Natural killer cell (primary cell): ENCODE results near the gene REG1B. TPM values are rescaled to one million over a fixed set of nuclear protein-coding genes. Genes with fewer than 3 reads are reported as not detected.
"Not testable (repeated sequence)": the region's sequence is repeated elsewhere in the genome, so short reads cannot be mapped to it uniquely, and the experiment has no call there.

Experiments
- ATAC-seq, 3 donors: fragments of 150-1000 bp in 2 of 3; fragments of 200-7000 bp in 1 of 3; cut with Tn5 transposase; 1 replicate in 1 of 3; 2 replicates in 2 of 3; pipeline ENCODE4 v1.10.0; 2021; ENCODE audit warnings: mild to moderate bottlenecking in 2 of 3, moderate library complexity in 2 of 3
- DNase-seq, 2 donors: peaks; one replicate each; pipeline versions ENCODE4 v3.0.0 to v3.0.0-alpha.2; 2013 to 2021; ENCODE audit warnings: mixed read lengths in 1 of 2
- H3K27ac ChIP-seq: one replicate; pipeline ENCODE4 v1.5.1; 2013; ENCODE audit warnings: mild to moderate bottlenecking, low read length
- H3K27me3 ChIP-seq: one replicate; pipeline ENCODE4 v1.6.1; 2013; ENCODE audit warnings: low read length; ENCODE audit not compliant: control insufficient read depth, insufficient read depth
- H3K36me3 ChIP-seq: one replicate; pipeline ENCODE4 v1.6.1; 2013; ENCODE audit warnings: low read length; ENCODE audit not compliant: control insufficient read depth, insufficient read depth
- H3K4me1 ChIP-seq: one replicate; pipeline ENCODE4 v1.6.1; 2013; ENCODE audit warnings: low read length; ENCODE audit not compliant: control insufficient read depth, insufficient read depth
- H3K4me3 ChIP-seq: one replicate; pipeline ENCODE4 v1.5.1; 2013; ENCODE audit warnings: low read length
- H3K9me3 ChIP-seq: one replicate; pipeline ENCODE4 v1.6.1; 2013; ENCODE audit warnings: low read length; ENCODE audit not compliant: control insufficient read depth, insufficient read depth
- H3K27ac Mint-ChIP-seq, 2 donors: one replicate each; pipeline ENCODE4 v1.8.0; 2022; ENCODE audit warnings: mild to moderate bottlenecking in 2 of 2, mixed read lengths in 2 of 2, moderate library complexity in 1 of 2
- H3K27me3 Mint-ChIP-seq, 2 donors: one replicate each; pipeline ENCODE4 v1.8.0; 2022; ENCODE audit warnings: low read depth in 2 of 2, mixed read lengths in 2 of 2
- H3K36me3 Mint-ChIP-seq: one replicate; pipeline ENCODE4 v1.8.0; 2022; ENCODE audit warnings: mixed read lengths
- H3K4me1 Mint-ChIP-seq, 2 donors: one replicate each; pipeline ENCODE4 v1.8.0; 2022; ENCODE audit warnings: mixed read lengths in 2 of 2
- H3K4me3 Mint-ChIP-seq: one replicate; pipeline ENCODE4 v1.8.0; 2022; ENCODE audit warnings: mild to moderate bottlenecking, moderate library complexity, mixed read lengths
- H3K9me3 Mint-ChIP-seq, 2 donors: one replicate each; pipeline ENCODE4 v1.8.0; 2022; ENCODE audit warnings: mixed read lengths in 2 of 2
- WGBS: methylation state at CpG from one replicate; pipeline ENCODE4 v1.1.7; 2013; ENCODE audit warnings: missing lambda C conversion rate; ENCODE audit not compliant: insufficient coverage; 5-methylcytosine and 5-hydroxymethylcytosine counted together
- intact Hi-C: fragments of 100-400 bp; cut with micrococcal nuclease; formaldehyde crosslinking; loops from one replicate; pipeline ENCODE4 v1.14.2; 2022
- total RNA-seq, 4 donors: library from RNA; stranded (reverse); fragments of 120-200 nt in 1 of 4; gene quantifications; one replicate each; pipeline versions ENCODE4 v1.2.3 to v1.2.4, GENCODE V29; 2013 to 2022
- TF ChIP-seq, protein P1 (sequence below): fragments of 200-600 bp; IDR thresholded peaks from one replicate; pipeline ENCODE4 v1.8.0; 2022; ENCODE audit warnings: antibody characterized with exemption

The REG1B gene
- total RNA-seq, 3 donors from 2014 or later (not counting 1 experiment from before 2014, with no cell fraction given) = not detected

DNA sequence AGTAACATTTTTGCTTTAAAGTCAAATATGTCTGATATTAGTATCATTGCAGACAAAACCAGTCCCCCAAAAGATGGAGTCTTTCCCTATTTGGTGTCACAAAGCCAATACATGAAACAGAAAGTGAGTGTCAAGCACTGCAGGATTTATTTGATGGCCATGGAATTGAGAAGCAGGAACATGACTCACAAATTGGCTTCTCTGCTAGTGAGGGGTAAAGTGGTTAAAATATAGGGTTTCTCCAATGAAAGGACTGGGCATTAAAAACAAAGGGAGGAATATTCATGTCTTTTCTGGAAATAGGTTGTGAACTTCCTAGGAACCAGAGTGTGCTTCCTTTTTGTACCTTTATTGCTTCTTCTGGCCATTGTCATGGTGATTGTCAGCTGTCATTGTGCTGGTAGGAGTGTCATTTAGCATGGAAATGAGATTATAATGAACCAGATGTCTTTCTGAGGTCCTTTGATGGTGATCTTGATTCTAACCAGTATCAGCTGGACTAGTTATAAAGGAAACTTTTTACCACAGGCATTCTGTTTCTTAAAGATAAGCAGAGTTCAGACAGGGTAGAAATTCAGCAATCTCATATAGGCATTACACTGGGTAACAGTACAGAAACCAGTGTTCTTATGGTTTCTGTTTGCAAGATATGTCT lies 4.1 kb downstream of the REG1B start:
- TF ChIP-seq, protein P1, sequence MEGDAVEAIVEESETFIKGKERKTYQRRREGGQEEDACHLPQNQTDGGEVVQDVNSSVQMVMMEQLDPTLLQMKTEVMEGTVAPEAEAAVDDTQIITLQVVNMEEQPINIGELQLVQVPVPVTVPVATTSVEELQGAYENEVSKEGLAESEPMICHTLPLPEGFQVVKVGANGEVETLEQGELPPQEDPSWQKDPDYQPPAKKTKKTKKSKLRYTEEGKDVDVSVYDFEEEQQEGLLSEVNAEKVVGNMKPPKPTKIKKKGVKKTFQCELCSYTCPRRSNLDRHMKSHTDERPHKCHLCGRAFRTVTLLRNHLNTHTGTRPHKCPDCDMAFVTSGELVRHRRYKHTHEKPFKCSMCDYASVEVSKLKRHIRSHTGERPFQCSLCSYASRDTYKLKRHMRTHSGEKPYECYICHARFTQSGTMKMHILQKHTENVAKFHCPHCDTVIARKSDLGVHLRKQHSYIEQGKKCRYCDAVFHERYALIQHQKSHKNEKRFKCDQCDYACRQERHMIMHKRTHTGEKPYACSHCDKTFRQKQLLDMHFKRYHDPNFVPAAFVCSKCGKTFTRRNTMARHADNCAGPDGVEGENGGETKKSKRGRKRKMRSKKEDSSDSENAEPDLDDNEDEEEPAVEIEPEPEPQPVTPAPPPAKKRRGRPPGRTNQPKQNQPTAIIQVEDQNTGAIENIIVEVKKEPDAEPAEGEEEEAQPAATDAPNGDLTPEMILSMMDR = no peak
- Mint-ChIP-seq H3K27me3 (no peaks in the 10 kb centered on the region), H3K36me3 (peaks cover 4% of the 10 kb centered on the region), H3K4me1 (no peaks in the 10 kb centered on the region), H3K27ac (no peak overlapping the region), H3K9me3 (peaks cover 12 to 29% of the 10 kb centered on the region in 2 donors), H3K4me3 (no peak overlapping the region)
- H3K4me1 ChIP-seq = no peaks in the 10 kb centered on the region
- no peak for DNase-seq
- no peaks in the 10 kb centered on the region for H3K27me3 ChIP-seq
- no peak overlapping the region for H3K4me3 ChIP-seq
- no peaks in the 10 kb centered on the region for H3K36me3 ChIP-seq
- H3K27ac ChIP-seq = no peak overlapping the region
- peak in 1 of 3 donors; percentile 21 for ATAC-seq
- peaks cover 4% of the 10 kb centered on the region for H3K9me3 ChIP-seq
- intact Hi-C loops = no loop called here

DNA sequence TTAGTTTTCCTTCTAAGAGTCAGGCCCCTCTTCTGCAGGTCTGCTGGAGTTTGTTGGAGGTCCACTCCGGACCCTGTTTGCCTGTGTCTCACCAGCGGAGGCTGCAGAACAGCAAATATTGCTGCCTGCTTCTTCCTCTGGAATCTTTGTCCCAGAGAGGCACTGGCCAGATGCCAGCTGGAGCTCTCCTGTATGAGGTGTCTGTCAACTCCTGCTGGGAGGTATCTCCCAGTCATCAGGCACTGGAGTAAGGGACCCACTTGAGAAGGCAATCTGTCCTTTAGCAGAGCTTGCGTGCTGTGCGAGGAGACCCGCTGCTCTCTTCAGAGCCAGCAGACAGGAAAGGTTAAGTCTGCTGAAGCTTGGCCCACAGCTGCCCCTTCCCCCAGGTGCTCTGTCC lies 4.8 kb downstream of the REG1B start:
- ATAC-seq = no peak
- Mint-ChIP-seq H3K4me3 (no peak overlapping the region), H3K36me3 (peaks cover 9% of the 10 kb centered on the region), H3K27ac (no peak overlapping the region), H3K9me3 (peaks cover 12 to 29% of the 10 kb centered on the region in 2 donors), H3K27me3 (no peaks in the 10 kb centered on the region), H3K4me1 (no peaks in the 10 kb centered on the region)
- TF ChIP-seq, protein P1 = no peak
- intact Hi-C loops = no loop called here
- H3K36me3 ChIP-seq = no peaks in the 10 kb centered on the region
- WGBS = 94% methylated on average over 5 of the region's 5 CpGs
- no peaks in the 10 kb centered on the region for H3K27me3 ChIP-seq
- H3K4me1 ChIP-seq = no peaks in the 10 kb centered on the region
- H3K27ac ChIP-seq = no peak overlapping the region
- no peak for DNase-seq
- peaks cover 4% of the 10 kb centered on the region for H3K9me3 ChIP-seq
- H3K4me3 ChIP-seq = no peak overlapping the region

DNA sequence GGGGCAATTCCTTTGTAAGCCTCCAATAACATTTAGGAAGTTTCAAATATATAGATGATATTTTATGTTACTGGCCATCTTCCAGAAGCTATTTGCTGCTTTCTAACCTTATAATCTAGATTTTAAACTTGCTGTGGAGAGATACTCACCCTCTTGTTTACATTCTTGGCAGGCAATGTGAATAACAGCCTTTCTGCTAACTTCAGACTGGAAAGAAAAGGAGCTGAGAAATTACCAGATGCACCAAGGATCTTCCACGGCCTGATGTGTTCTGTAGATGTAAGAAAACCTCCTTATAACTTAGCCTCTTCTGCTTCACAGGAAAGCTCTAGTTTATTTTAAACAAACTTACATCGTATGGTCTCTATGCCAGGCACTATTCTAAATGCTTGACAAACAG lies 16.7 kb downstream of the REG1B start:
- Mint-ChIP-seq H3K9me3 (peaks cover 16 to 24% of the 10 kb centered on the region in 2 donors), H3K27ac (no peak overlapping the region), H3K4me1 (no peaks in the 10 kb centered on the region), H3K4me3 (no peak overlapping the region), H3K36me3 (peaks cover 6% of the 10 kb centered on the region), H3K27me3 (no peaks in the 10 kb centered on the region)
- Histone ChIP-seq H3K9me3 (peaks cover 4% of the 10 kb centered on the region), H3K4me3 (no peak overlapping the region), H3K27me3 (no peaks in the 10 kb centered on the region), H3K36me3 (no peaks in the 10 kb centered on the region), H3K4me1 (no peaks in the 10 kb centered on the region), H3K27ac (no peak overlapping the region)
- no peak for ATAC-seq
- intact Hi-C loops = no loop called here
- no peak for DNase-seq
- 84% methylated on average over 2 of the region's 2 CpGs for WGBS
- TF ChIP-seq, protein P1 = no peak

DNA sequence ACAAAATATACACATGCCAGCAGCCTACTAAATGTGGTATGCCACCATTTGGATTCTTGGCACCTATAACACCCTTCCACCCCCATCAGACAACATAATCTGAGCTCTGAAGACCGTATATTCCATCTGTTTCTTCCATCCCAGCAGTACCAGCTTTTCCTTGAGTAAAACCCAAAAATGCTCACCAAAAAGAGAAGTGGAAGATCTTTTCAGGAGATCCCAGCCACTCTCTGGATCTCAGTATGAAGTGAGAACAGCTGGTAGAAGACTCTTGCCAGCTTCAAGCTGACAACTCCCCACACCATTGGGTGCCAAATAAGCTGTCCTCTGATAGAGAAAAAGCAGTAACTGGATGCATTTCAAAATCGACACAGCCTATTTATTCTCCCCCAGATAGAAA lies 22.6 kb downstream of the REG1B start:
- ATAC-seq = no peak
- Mint-ChIP-seq H3K9me3 (peaks cover 15 to 27% of the 10 kb centered on the region in 2 donors), H3K27me3 (no peaks in the 10 kb centered on the region), H3K36me3 (no peaks in the 10 kb centered on the region), H3K27ac (no peak overlapping the region), H3K4me1 (no peaks in the 10 kb centered on the region), H3K4me3 (no peak overlapping the region)
- DNase-seq = no peak
- H3K4me3 ChIP-seq = no peak overlapping the region
- no peaks in the 10 kb centered on the region for H3K36me3 ChIP-seq
- no peaks in the 10 kb centered on the region for H3K27me3 ChIP-seq
- H3K9me3 ChIP-seq = peaks cover 4% of the 10 kb centered on the region
- intact Hi-C loops = no loop called here
- 50% methylated on average over 1 of the region's 2 CpGs for WGBS
- H3K27ac ChIP-seq = no peak overlapping the region
- TF ChIP-seq, protein P1 = no peak
- H3K4me1 ChIP-seq = no peaks in the 10 kb centered on the region

DNA sequence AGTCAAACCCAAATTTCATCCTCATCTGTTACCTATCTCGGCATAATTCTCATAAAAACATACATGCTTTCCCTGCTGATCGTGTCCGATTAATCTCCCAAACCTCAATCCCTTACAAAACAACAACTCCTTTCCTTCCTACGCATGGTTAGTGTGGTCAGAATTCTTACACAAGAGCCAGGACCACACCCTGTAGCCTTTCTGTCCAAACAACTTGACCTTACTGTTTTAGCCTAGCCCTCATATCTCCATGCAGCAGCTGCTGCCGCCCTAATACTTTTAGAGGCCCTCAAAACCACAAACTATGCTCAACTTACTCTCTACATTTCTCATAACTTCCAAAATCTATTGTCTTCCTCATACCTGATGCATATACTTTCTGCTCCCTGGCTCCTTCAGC lies 33.0 kb downstream of the REG1B start:
- not testable (repeated sequence) for H3K36me3 Mint-ChIP-seq

More for the DNA sequence above, 33.0 kb downstream of the REG1B start:
- H3K4me1 Mint-ChIP-seq, DNase-seq, H3K27ac ChIP-seq, H3K9me3 ChIP-seq, H3K4me1 ChIP-seq, H3K4me3 Mint-ChIP-seq, intact Hi-C loops, H3K4me3 ChIP-seq, ATAC-seq, H3K36me3 ChIP-seq, H3K27me3 Mint-ChIP-seq, H3K27me3 ChIP-seq, H3K27ac Mint-ChIP-seq: not testable (repeated sequence)
- H3K9me3 Mint-ChIP-seq = peaks cover 24 to 27% of the 10 kb centered on the region in 2 donors
- WGBS = 37% methylated on average over 4 of the region's 5 CpGs
